WTC11 (cell line): ENCODE results near the gene OMA1.

Source experiments
- ATF6 ChIP-seq: sonication (generic); formaldehyde crosslinking; IDR thresholded peaks from 2 replicates; pipeline ENCODE4 v1.8.1; 2023; ENCODE audit warnings: mild to moderate bottlenecking, missing genetic modification reagents
- CTCF ChIP-seq: fragments of 200-600 bp; IDR thresholded peaks from 2 replicates; pipeline ENCODE4 v1.8.0; 2022; ENCODE audit warnings: antibody characterized with exemption
- NFE2L1 ChIP-seq: sonication (generic); formaldehyde crosslinking; IDR thresholded peaks from 2 replicates; pipeline ENCODE4 v1.8.1; 2023; ENCODE audit warnings: missing genetic modification reagents
- TEAD4 ChIP-seq: sonication (generic); formaldehyde crosslinking; IDR thresholded peaks from 2 replicates; pipeline ENCODE4 v1.8.0; 2022; ENCODE audit warnings: mild to moderate bottlenecking, missing genetic modification reagents

- TF ChIP-seq TEAD4 = no peak
- no peak for TF ChIP-seq CTCF
- TF ChIP-seq ATF6 (CRISPR knock-in tag) = no peak
- no peak for TF ChIP-seq NFE2L1 (CRISPR knock-in tag)
Measured at GRCh38 chr1:58584082-58584895, 37.8 kb upstream of the OMA1 start.
